Uterus (tissue), 2 donors: ENCODE data around the gene SAXO1.

ENCODE experiments used
- CTCF ChIP-seq, 4 experiments: fragments of 200-600 bp in 2 of 4; fragments of 450-650 bp in 2 of 4; sonication (generic) in 2 of 4; IDR thresholded peaks; one replicate each; pipeline ENCODE4 v1.5.1; 2016 to 2019; ENCODE audit warnings: antibody characterized with exemption in 4 of 4, mild to moderate bottlenecking in 2 of 4, moderate library complexity in 1 of 4
- POLR2A ChIP-seq, 2 donors: fragments of 450-650 bp; IDR thresholded peaks; one replicate each; pipeline ENCODE4 v1.6.1; 2016; ENCODE audit warnings: antibody characterized with exemption in 2 of 2, mild to moderate bottlenecking in 1 of 2, moderate library complexity in 1 of 2

GRCh38 chr9:18906656-18907395, 126.2 kb downstream of the SAXO1 start:
- no peak for TF ChIP-seq CTCF (IDR thresholded peaks at IDR 0.05)
- TF ChIP-seq POLR2A (IDR thresholded peaks at IDR 0.05) = no peak
